ENCODE data around the gene BSN. TPM values are rescaled to one million over a fixed set of nuclear protein-coding genes. Genes with fewer than 3 reads are reported as not detected.
"Not testable (repeated sequence)": the region's sequence is repeated elsewhere in the genome, so short reads cannot be mapped to it uniquely, and the experiment has no call there.

Gene BSN
- total RNA-seq, 3 donors from 2014 or later, result 0.17 to 1.2 (median 0.36) TPM

DNA sequence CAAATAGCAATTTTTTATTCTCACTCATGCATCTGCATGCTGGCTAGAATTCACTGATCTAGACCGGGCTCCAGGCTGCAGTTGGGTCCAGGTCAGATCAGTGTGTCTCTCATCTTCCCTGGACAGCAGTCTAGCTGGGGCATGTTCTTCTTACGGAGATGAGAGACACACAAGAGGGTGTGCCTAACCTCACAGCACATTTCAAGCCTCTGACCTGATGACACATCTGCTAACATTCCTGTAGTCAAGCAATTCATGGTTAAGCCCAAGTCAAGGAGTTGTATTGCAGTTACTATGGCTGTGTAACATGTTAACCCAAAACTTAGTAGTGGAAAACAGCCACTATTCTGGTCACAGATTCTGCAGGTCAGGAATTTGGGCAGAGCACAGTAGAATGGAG is 13.1 kb downstream of the BSN start:
- intact Hi-C loops (cut with DNase I, micrococcal nuclease), result no loop called here
- H3K36me3 ChIP-seq (ENCODE audit: low read depth), result no peaks in the 10 kb centered on the region
- ATAC-seq (no peak), DNase-seq (no peak)
- H3K4me1 ChIP-seq (ENCODE audit: low read depth), result no peaks in the 10 kb centered on the region
- H3K4me3 ChIP-seq, result no peak overlapping the region
- H3K9me3 ChIP-seq, result no peaks in the 10 kb centered on the region
- TF ChIP-seq, protein P1, sequence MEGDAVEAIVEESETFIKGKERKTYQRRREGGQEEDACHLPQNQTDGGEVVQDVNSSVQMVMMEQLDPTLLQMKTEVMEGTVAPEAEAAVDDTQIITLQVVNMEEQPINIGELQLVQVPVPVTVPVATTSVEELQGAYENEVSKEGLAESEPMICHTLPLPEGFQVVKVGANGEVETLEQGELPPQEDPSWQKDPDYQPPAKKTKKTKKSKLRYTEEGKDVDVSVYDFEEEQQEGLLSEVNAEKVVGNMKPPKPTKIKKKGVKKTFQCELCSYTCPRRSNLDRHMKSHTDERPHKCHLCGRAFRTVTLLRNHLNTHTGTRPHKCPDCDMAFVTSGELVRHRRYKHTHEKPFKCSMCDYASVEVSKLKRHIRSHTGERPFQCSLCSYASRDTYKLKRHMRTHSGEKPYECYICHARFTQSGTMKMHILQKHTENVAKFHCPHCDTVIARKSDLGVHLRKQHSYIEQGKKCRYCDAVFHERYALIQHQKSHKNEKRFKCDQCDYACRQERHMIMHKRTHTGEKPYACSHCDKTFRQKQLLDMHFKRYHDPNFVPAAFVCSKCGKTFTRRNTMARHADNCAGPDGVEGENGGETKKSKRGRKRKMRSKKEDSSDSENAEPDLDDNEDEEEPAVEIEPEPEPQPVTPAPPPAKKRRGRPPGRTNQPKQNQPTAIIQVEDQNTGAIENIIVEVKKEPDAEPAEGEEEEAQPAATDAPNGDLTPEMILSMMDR (IDR thresholded peaks at IDR 0.05), result no peak

DNA sequence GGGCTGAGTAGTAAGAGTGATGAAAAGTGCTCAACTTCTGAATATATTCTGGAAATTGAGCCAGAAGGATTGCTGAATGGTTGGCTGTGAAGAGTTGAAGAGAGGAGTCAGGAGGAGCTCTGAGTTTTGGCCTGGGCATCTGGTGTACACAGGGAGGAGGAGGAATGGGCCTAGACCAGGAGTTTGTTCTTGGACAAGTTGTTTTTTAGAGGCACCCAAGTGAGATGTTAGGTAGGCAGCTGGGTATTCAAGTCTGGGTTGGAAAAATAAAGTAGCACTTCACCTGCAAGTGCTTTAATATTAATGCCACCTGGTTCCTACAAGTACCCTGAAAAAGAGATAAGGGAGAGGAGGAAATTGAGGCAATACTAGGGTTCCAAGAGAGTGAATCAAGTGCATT is 14.7 kb downstream of the BSN start:
- TF ChIP-seq, protein P1 (IDR thresholded peaks at IDR 0.05), result no peak
- H3K4me3 ChIP-seq, result no peak overlapping the region
- intact Hi-C loops (cut with DNase I, micrococcal nuclease), result no loop called here
- ATAC-seq (no peak), DNase-seq (no peak)
- no peaks in the 10 kb centered on the region for H3K36me3 ChIP-seq (ENCODE audit: low read depth)
- no peaks in the 10 kb centered on the region for H3K9me3 ChIP-seq
- H3K4me1 ChIP-seq (ENCODE audit: low read depth), result no peaks in the 10 kb centered on the region

DNA sequence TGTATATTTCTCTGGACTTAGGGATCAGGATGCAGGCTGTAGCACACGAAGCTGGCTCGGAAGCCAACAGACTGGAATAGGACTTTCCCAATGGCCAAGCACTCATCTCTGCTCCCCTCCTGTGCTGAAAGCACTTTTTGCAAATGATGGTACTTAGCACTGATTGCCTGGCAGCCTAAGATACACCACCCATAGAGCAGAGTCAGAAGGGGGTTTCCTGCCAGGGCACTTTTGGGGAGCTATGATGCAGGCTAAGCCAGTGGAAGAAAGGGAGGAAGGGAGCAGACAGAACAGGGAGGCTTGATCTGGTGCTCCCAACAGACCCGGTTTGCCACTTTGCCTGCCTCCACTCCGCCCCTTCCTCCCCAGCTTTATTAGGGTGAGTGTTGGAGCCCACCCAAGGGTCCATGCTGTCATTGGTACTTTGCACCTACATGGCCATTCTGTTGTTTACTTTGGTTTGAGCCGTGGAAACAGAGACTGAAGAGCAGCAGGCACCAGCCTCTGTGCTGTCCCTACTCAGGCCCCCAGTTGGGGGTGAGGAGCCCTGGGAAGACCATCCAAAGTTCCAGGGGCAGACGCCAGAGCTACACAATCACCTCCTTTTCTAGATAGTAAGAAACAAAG is 15.9 kb downstream of the BSN start:
- ATAC-seq (no peak), DNase-seq (no peak)
- TF ChIP-seq, protein P1 (IDR thresholded peaks at IDR 0.05), result no peak
- Histone ChIP-seq H3K36me3 (ENCODE audit: low read depth) (no peaks in the 10 kb centered on the region), H3K4me3 (no peak overlapping the region), H3K9me3 (no peaks in the 10 kb centered on the region), H3K4me1 (ENCODE audit: low read depth) (no peaks in the 10 kb centered on the region)
- intact Hi-C loops (cut with DNase I, micrococcal nuclease), result no loop called here

DNA sequence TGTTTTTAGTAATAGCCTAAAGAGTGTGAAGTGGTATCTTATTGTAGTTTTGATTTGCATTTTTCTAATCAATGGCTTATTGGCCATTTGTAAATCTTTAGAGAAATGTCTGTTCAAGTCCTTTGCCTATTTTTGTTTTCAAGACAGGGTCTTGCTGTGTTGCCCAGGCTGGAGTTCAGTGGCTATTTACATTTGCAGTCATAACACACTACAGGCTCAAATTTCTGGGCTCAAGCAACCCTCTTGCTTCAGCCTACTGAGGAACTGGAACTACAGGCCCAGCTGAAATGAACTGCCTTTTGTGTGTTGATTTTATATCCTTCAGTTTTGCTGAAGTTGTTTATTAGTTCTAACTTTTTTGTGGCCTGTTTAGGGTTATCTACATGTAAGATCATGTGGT is 27.9 kb downstream of the BSN start:
- intact Hi-C loops (cut with DNase I, micrococcal nuclease), result no loop called here
- Histone ChIP-seq H3K4me3 (no peak overlapping the region), H3K4me1 (ENCODE audit: low read depth) (no peaks in the 10 kb centered on the region), H3K9me3 (no peaks in the 10 kb centered on the region), H3K36me3 (ENCODE audit: low read depth) (no peaks in the 10 kb centered on the region)
- TF ChIP-seq, protein P1 (IDR thresholded peaks at IDR 0.05), result no peak
- DNase-seq, result no peak
- no peak for ATAC-seq

DNA sequence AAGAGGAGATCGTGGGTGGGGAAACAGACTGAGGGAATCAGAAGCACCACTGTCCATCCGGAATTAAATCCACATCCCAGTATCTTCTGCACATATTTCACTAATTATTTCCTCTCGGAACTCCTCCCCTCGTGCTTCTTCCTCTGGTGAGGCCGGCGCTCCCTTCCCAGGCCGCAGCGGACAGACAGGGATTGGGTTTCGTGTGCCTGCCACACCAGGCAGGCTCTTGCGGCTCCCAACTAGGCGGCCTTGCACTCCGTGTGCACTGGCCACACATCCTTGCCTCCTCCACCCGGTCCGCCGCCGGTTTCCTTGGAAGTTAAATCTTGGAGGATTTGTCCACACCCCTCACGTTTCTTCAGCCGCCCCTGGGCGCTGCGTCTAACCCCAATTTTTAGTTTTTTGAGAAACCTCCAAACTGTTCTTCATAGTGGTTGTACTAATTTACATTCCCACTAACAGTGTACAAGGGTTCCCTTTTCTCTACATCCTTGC is 31.0 kb downstream of the BSN start:
- ATAC-seq; H3K4me3 ChIP-seq; DNase-seq; H3K9me3 ChIP-seq; H3K36me3 ChIP-seq (ENCODE audit: low read depth); H3K4me1 ChIP-seq (ENCODE audit: low read depth); intact Hi-C loops (cut with DNase I, micrococcal nuclease): not testable (repeated sequence)

DNA sequence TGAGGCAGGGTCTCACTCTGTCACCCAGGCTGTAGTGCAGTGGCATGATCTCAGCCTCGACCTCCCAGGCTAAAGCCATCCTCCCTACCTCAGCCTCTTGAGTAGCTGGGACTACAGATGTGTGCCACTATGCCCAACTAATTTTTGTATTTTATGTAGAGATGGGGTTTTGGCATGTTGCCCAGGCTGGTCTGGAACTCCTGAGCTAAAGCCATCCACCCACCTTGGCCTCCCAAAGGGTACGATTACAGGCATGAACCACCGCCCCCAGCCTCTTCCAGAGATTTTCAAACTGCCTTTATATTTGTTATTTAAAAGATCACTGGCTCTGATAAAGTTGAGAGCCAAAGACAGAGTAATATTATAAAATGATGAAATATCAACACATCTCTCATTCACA is 37.3 kb downstream of the BSN start:
- Histone ChIP-seq H3K9me3 (no peaks in the 10 kb centered on the region), H3K36me3 (ENCODE audit: low read depth) (no peaks in the 10 kb centered on the region), H3K4me3 (no peak overlapping the region), H3K4me1 (ENCODE audit: low read depth) (no peaks in the 10 kb centered on the region)
- ATAC-seq (no peak), DNase-seq (no peak)
- TF ChIP-seq, protein P1 (IDR thresholded peaks at IDR 0.05), result no peak
- intact Hi-C loops (cut with DNase I, micrococcal nuclease), result no loop called here
